IMR-90 (cell line): ENCODE data around the gene AMBP. TPM values are rescaled to one million over a fixed set of nuclear protein-coding genes. Genes with fewer than 3 reads are reported as not detected.

ENCODE experiments used
- BHLHE40 ChIP-seq: fragments of 150-350 bp; IDR thresholded peaks from 2 replicates; pipeline ENCODE4 v1.6.1; 2016; ENCODE audit warnings: mild to moderate bottlenecking, low read depth, low read length
- MAZ ChIP-seq: IDR thresholded peaks from 2 replicates; pipeline ENCODE4 v1.6.1; 2012; ENCODE audit warnings: low read depth, mild to moderate bottlenecking, low read length, improper control_type of control experiment, moderate library complexity, borderline replicate concordance
- POLR2A ChIP-seq: IDR thresholded peaks from 2 replicates; pipeline ENCODE4 v1.6.1; 2012; ENCODE audit warnings: mild to moderate bottlenecking, low read depth, low read length
- RCOR1 ChIP-seq: IDR thresholded peaks from 2 replicates; pipeline ENCODE4 v1.6.1; 2012; ENCODE audit warnings: mild to moderate bottlenecking, low read length, improper control_type of control experiment; ENCODE audit not compliant: insufficient replicate concordance
- RFX5 ChIP-seq: IDR thresholded peaks from 2 replicates; pipeline ENCODE4 v1.8.0; 2012; ENCODE audit warnings: low read depth, mild to moderate bottlenecking, low read length, moderate library complexity
- polyA plus RNA-seq, 3 experiments: library from polyadenylated mRNA; depleted of rRNA; stranded (reverse); fragments of >200 nt; gene quantifications; 2 replicates each; pipeline ENCODE4 v1.2.3, GENCODE V29; 2012; ENCODE audit warnings: low replicate concordance in 1 of 3
- total RNA-seq: library from RNA; depleted of rRNA; stranded (reverse); fragments of >200 nt; gene quantifications from 2 replicates; pipeline ENCODE4 v1.2.3, GENCODE V29; 2012
- TF ChIP-seq, protein P1 (sequence below): fragments of 150-350 bp; IDR thresholded peaks from 2 replicates; pipeline ENCODE4 v1.6.1; 2016; ENCODE audit warnings: low read depth, mild to moderate bottlenecking, low read length, moderate library complexity, borderline replicate concordance

AMBP gene
- total and polyA plus RNA-seq, 2 of the 4 experiments (the other 2 are of a cell fraction): not detected

DNA sequence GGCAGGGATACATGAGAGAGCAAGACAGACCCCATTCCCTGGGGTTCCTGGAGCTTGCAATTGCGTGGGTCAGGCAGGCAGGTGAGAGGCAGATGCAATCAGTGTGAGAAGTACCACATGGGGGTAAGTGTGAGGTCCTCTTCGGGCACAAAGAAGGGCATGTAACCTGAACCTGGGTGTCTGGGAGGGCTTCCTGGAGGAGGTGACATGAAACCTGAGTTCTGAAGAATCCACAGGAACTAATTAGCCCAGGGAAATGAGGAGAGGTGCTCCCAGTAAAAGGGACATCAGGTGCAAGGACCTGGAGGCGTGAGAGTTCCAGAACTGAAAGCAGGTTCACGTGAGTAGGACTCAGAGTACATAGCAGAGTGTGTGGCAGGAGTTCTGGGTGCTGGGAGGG lies 2.5 kb downstream of the AMBP start (continued):
- TF ChIP-seq, protein P1, sequence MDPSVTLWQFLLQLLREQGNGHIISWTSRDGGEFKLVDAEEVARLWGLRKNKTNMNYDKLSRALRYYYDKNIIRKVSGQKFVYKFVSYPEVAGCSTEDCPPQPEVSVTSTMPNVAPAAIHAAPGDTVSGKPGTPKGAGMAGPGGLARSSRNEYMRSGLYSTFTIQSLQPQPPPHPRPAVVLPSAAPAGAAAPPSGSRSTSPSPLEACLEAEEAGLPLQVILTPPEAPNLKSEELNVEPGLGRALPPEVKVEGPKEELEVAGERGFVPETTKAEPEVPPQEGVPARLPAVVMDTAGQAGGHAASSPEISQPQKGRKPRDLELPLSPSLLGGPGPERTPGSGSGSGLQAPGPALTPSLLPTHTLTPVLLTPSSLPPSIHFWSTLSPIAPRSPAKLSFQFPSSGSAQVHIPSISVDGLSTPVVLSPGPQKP: no peak
- TF ChIP-seq BHLHE40 (no peak), RCOR1 (no peak), POLR2A (no peak), RFX5 (no peak), MAZ (no peak)
